Gastroesophageal sphincter (tissue), 3 donors: ENCODE results near the gene BARHL2.

ENCODE experiments used
- EP300 ChIP-seq: sonication (generic); formaldehyde crosslinking; IDR thresholded peaks from one replicate; pipeline ENCODE4 v1.6.1; 2017; ENCODE audit warnings: antibody characterized with exemption, mild to moderate bottlenecking
- POLR2A ChIP-seq, 2 donors: fragments of 450-650 bp; IDR thresholded peaks; one replicate each; pipeline ENCODE4 v1.6.1; 2017; ENCODE audit warnings: antibody characterized with exemption in 2 of 2, mild to moderate bottlenecking in 2 of 2, moderate library complexity in 1 of 2
- POLR2AphosphoS5 ChIP-seq: sonication (generic); formaldehyde crosslinking; IDR thresholded peaks from one replicate; pipeline ENCODE4 v1.6.1; 2017; ENCODE audit warnings: antibody characterized with exemption
- TF ChIP-seq, protein P1 (sequence below), 4 experiments: fragments of 200-600 bp in 2 of 4; fragments of 450-650 bp in 2 of 4; sonication (generic) in 1 of 4; IDR thresholded peaks; one replicate each; pipeline ENCODE4 v1.5.1; 2017 to 2019; ENCODE audit warnings: antibody characterized with exemption in 4 of 4, mild to moderate bottlenecking in 2 of 4, moderate library complexity in 2 of 4

DNA sequence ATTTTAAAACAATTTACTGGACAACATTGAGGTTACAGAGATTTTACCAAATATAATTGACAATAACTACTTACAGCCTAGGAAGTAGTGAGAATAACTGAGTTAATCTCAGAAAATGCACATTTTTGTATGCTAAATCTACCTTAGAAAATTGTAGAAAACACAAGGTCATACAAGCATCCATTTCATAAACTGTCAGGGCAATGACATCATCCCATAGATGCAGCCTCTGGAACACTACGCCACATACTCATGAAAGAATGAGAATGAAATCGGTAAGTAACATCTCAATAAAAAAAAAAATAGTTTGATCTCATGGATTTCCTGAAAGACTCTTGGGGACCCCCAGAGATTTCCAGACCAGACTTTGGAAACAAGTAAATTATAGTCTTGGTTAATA, 28.9 kb upstream of the BARHL2 start:
- TF ChIP-seq, protein P1, sequence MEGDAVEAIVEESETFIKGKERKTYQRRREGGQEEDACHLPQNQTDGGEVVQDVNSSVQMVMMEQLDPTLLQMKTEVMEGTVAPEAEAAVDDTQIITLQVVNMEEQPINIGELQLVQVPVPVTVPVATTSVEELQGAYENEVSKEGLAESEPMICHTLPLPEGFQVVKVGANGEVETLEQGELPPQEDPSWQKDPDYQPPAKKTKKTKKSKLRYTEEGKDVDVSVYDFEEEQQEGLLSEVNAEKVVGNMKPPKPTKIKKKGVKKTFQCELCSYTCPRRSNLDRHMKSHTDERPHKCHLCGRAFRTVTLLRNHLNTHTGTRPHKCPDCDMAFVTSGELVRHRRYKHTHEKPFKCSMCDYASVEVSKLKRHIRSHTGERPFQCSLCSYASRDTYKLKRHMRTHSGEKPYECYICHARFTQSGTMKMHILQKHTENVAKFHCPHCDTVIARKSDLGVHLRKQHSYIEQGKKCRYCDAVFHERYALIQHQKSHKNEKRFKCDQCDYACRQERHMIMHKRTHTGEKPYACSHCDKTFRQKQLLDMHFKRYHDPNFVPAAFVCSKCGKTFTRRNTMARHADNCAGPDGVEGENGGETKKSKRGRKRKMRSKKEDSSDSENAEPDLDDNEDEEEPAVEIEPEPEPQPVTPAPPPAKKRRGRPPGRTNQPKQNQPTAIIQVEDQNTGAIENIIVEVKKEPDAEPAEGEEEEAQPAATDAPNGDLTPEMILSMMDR (IDR thresholded peaks at IDR 0.05) = no peak
- TF ChIP-seq POLR2A (IDR thresholded peaks at IDR 0.05) = no peak
- TF ChIP-seq EP300 = no peak
- TF ChIP-seq POLR2AphosphoS5 = no peak
